Keratinocyte (primary cell): Measurements from ENCODE around the gene DLG4.

Experiments used
- EZH2 ChIP-seq: IDR thresholded peaks from one replicate; pipeline ENCODE4 v1.6.1; 2012; ENCODE audit warnings: inconsistent platforms, mild to moderate bottlenecking, low read length, moderate library complexity
- TF ChIP-seq, protein P1 (sequence below), 3 experiments: IDR thresholded peaks in 1 of 3; conservative IDR thresholded peaks in 1 of 3; optimal IDR thresholded peaks in 1 of 3; 2 replicates in 2 of 3; 3 replicates in 1 of 3; pipeline versions ENCODE3 to v1.5.1; 2011; ENCODE audit warnings: low read length in 3 of 3, mild to moderate bottlenecking in 3 of 3, moderate library complexity in 2 of 3, control low read depth in 1 of 3, inconsistent platforms in 1 of 3; ENCODE audit not compliant: insufficient read depth in 2 of 3; ENCODE audit errors: extremely low read depth in 1 of 3

DNA sequence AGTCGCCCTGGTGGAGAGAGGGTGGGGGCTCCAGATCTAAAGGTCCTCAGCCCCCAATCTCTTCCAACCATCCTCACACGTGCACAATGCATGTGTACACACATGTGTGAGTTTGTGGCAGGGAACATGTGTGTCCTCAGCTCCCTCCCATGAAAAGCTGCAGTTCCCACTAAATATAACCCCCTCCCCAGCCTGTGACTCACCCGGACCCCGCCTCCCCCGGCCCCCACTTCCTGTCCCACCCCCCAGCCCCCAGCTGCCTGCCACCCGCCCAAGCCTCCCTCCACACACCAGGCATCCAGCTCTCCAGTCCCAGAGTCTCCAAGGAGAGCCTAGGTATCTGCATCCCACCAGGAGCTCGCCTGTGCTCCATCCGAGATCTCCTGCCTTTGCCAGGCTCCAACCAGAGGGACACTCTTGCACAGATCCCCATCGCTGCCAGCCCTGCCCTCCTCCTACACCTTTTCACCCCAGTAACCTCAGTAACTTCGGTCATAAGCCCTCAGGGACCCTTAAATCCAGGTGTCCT, 3.9 kb downstream of the DLG4 start:
- TF ChIP-seq, protein P1, sequence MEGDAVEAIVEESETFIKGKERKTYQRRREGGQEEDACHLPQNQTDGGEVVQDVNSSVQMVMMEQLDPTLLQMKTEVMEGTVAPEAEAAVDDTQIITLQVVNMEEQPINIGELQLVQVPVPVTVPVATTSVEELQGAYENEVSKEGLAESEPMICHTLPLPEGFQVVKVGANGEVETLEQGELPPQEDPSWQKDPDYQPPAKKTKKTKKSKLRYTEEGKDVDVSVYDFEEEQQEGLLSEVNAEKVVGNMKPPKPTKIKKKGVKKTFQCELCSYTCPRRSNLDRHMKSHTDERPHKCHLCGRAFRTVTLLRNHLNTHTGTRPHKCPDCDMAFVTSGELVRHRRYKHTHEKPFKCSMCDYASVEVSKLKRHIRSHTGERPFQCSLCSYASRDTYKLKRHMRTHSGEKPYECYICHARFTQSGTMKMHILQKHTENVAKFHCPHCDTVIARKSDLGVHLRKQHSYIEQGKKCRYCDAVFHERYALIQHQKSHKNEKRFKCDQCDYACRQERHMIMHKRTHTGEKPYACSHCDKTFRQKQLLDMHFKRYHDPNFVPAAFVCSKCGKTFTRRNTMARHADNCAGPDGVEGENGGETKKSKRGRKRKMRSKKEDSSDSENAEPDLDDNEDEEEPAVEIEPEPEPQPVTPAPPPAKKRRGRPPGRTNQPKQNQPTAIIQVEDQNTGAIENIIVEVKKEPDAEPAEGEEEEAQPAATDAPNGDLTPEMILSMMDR (optimal IDR thresholded peaks at IDR 0.05 in 1 of 3, IDR thresholded peaks at IDR 0.05 in 1 of 3, conservative IDR thresholded peaks at IDR 0.05 in 1 of 3; ENCODE audit: extremely low read depth in 1 of 3, insufficient read depth in 2 of 3, low read length in 3 of 3), result no peak
- TF ChIP-seq EZH2, result no peak
